Middle frontal gyrus (tissue), 1 donor: Measurements from ENCODE around the gene CHCHD5.
A peak's percentile ranks its signal among the peaks of the same experiment; 100 is the strongest.

ENCODE experiments used
- DNase-seq: peaks from one replicate; pipeline ENCODE4 v3.0.0-alpha.2; 2015; ENCODE audit warnings: low spot score; ENCODE audit errors: extremely low spot score

Gene CHCHD5

DNA sequence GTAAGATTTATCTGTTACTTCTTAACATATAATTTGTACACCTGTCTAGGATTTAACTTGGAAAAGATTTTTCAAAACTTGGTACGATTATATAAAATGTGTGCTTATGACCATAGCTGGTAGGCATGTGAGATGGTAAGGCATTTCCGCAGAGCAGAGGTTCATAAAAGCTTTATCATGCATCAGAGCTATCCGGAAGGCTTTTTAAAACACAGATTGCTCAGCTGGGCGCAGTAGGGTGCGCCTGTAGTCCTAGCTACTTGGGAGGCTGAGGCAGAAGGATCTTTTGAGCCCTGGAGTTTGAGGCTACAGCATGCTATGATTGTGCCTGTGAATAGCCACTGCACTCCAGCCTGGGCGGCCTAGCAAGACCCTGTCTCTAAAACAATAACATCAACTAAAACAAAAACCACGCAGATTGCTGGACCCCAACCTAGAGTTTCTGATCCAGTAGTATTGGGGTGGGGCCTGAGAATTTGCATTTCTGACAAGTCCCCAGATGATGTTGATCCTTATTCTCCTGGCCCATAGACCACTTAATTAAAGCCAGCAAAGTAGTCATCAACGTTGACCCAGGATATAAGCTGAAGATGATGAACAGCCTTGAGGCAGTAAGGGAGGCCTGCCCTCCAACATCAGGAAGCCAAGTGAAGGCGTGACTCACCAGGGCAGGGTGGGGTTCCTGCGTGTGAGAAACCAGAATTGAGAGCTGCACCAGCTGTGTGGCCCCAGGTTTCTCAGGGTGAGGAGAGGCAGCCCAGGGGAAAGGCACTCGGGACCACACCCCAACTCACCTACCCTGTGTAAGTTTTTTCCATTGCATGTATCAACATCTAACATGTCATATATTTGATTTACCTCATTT is 39.7 kb downstream of the CHCHD5 start:
- no peak for DNase-seq

GRCh38 chr2:112625474-112626114 is 41.2 kb downstream of the CHCHD5 start:
- no peak for DNase-seq

- DNase-seq, result peak; percentile 75
These were observed 42.2 kb downstream of the CHCHD5 start for GRCh38 chr2:112626604-112627059.

DNA sequence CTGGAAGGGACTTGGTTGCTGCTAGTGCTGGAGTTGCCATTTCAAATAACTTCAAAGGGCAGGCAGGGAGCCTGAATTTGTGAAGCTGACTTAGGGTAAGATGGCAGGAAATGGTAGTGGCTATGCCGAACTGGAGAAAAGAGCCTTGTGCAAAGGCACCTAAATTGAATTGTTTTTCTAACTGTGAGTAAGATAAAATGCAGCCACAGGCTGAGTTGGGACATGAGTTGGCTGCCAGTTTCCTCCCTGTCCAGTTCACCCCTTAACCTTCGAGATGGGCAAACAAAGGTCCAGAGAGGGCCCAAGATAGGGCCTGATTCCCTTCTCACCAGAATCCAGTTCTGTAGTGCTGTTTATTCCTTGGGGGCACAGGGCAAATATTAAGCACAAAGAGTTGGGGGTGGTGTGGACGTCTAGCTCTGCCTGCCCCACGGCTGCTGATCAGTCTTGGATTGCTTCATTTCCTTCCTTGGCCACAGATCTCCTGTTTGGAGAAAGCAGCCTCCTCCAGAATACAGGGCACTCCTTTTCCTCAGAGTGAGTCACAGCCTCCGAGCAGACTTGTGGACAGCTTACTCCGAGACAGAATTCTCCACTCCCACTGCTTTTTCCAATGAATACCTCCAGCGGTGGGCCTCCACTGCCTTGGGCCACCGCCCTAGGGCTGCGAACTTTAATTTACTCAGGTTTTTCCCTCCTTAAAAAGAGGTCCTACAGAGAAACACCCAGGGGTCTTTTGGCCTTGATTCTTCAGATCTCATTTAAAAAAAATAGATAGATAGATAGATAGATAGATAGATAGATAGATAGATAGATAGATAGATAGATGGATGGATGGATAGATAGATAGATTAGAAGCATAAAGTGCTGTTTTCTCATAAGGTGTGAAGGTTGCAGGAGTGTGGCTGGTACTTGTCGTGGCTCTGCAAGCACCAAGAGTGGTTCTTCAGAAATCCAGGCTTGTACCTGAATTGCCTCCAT is 42.9 kb downstream of the CHCHD5 start:
- DNase-seq, result peak; percentile 43

DNA sequence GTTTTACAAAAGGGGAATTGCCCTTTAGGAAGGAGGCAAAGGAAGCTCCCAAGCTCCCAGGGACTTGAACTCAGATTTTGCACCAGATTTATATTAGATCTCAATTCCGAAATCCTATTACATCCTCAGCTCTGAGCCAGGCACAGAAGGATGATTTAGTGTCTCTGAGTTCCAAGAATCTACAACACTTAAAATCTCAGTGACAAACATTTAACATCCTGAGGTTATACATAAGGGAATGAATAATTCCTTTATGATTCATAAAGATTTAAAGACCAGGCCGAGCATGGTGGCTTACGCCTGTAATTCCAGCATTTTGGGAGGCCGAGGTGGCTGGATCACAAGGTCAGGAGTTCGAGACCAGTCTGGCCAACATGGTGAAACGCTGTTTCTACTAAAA is 44.8 kb downstream of the CHCHD5 start:
- DNase-seq, result no peak

DNA sequence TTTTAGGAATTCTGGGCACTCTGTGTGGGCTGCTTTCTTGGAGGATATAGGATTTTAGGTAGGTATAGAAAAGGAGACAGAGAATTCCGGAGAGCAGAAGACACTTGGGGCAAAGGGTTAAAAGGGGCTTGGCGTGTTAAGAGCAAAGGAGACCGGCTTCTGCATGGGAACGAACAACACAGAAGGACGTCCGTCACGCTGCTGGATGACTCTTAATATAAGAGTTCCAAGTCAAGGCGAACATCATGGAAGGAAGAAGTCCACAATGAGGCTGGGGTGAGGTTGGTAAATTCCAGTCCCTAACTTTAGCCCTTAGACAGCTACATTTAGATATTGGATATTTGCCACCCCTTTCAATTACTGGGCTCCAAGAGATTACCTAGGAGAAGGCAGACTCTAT is 45.4 kb downstream of the CHCHD5 start:
- no peak for DNase-seq

DNA sequence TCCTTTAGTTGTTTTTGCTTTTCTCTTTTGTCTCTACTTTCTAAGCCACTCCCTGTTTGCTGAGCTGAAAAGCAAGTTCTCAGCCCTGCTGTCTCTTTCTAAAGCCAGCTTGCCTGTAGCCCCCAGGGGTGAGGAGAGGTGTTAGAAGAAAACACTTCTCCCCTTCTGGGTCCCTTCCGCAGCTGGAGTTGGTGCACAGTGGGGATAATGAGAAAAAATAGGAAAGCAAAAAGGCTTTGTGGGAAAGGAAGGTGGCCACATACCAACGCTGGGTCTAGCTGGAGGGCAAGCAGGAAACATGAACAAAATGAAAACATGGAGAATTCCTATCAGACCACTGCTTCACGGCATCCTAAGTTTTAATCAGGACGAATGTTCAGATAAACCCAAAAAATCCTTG is 45.9 kb downstream of the CHCHD5 start:
- no peak for DNase-seq

DNA sequence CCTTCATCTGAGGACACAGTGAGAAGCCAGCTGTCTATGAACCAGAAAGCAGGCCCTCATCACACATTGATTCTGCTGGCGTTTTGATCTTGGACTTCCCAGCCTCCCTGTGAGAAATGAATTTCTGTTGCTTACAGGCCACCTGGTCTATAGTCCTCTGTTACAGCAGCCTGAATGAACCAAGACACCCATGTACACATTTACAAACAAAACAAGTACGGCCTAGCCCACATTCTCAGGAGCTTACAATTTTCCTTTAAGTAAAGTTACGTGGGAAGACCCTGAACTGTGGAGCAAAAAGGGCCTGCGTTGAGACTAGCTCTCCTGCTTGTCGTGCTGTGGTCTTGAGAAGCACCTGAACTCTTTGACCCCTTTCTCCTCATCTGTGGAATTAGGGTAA is 49.3 kb downstream of the CHCHD5 start:
- DNase-seq, result no peak

- DNase-seq, result no peak
These were observed 49.9 kb downstream of the CHCHD5 start for GRCh38 chr2:112634153-112634873.

GRCh38 chr2:112634874-112635157 is 50.4 kb downstream of the CHCHD5 start:
- no peak for DNase-seq

DNA sequence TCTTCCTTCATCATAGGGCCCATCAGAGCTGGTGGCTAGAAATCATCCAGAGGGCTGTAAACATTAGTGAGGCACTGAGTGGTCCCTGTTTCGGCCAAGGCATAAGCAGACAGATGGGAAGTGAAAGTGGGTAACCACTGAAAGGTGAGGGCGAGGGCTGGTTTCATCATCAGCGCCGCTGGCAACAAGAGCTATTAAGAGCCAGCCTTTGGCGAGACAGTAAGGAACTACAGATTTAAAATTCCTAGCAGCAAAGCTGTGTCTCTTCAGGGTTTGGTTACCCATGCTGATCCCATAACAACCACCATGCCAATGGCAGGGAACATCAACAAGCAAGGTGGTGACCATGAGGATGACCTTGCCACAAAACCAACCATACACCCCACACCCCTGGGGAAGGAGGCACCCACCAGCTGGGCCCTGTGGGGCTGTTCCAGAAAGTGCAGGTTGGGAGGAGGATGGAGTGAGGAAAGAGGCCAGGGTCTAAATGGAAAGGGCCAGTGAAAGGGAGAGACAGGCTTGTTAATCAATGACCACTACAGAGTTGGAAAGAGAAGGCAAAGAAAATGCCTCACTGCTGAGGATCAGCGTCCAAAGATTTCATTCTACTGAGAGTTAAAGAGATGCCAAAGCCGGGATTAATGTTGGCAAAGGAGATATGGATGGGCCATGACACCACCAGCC is 52.3 kb downstream of the CHCHD5 start:
- no peak for DNase-seq

- no peak for DNase-seq
These were observed 52.9 kb downstream of the CHCHD5 start for GRCh38 chr2:112637289-112637660.
